KMS-11 (cell line): Measurements from ENCODE around the gene TPX2.

Experiments
- H2AFZ ChIP-seq: fragments of 200-600 bp; sonication (generic); 2 replicates; pipeline ENCODE4 v1.6.1; 2016; ENCODE audit warnings: antibody characterized with exemption, mixed run types, low read depth
- H3K27ac ChIP-seq: fragments of 200-600 bp; sonication (generic); 2 replicates; pipeline ENCODE4 v1.6.1; 2016; ENCODE audit warnings: mild to moderate bottlenecking, mixed run types
- H3K27me3 ChIP-seq: fragments of 200-600 bp; sonication (generic); 2 replicates; pipeline ENCODE4 v1.6.1; 2017; ENCODE audit warnings: mild to moderate bottlenecking, low read depth, mixed run types, moderate library complexity; ENCODE audit not compliant: insufficient read depth
- H3K36me3 ChIP-seq: fragments of 200-600 bp; sonication (generic); 2 replicates; pipeline ENCODE4 v1.6.1; 2017; ENCODE audit warnings: mild to moderate bottlenecking, mixed run types; ENCODE audit not compliant: insufficient read depth
- H3K4me1 ChIP-seq: fragments of 200-600 bp; sonication (generic); 2 replicates; pipeline ENCODE4 v1.6.1; 2016; ENCODE audit warnings: mild to moderate bottlenecking, low read depth, mixed run types; ENCODE audit not compliant: poor library complexity, severe bottlenecking
- H3K4me2 ChIP-seq: fragments of 200-600 bp; sonication (generic); 2 replicates; pipeline ENCODE4 v1.7.0; 2016; ENCODE audit warnings: mild to moderate bottlenecking, mixed run types
- H3K4me3 ChIP-seq: fragments of 200-600 bp; sonication (generic); IDR thresholded peaks from 2 replicates; pipeline ENCODE4 v1.6.1; 2017; ENCODE audit warnings: low read depth, low read length, mixed read lengths; ENCODE audit not compliant: insufficient read depth
- H3K79me2 ChIP-seq: fragments of 200-600 bp; sonication (generic); 2 replicates; pipeline ENCODE4 v1.6.1; 2016; ENCODE audit warnings: low read depth, mixed run types; ENCODE audit not compliant: insufficient read depth
- H3K9ac ChIP-seq: fragments of 200-600 bp; sonication (generic); 2 replicates; pipeline ENCODE4 v1.6.1; 2016; ENCODE audit warnings: mild to moderate bottlenecking, mixed run types
- H4K20me1 ChIP-seq: fragments of 200-600 bp; sonication (generic); 2 replicates; pipeline ENCODE4 v1.6.1; 2016; ENCODE audit warnings: mild to moderate bottlenecking, mixed run types; ENCODE audit not compliant: insufficient read depth
- TF ChIP-seq, protein P1 (sequence below): fragments of 200-600 bp; sonication (generic); conservative IDR thresholded peaks from 2 replicates; pipeline ENCODE4 v1.6.1; 2017; ENCODE audit warnings: low read depth, mild to moderate bottlenecking, antibody characterized with exemption, low read length, moderate library complexity, mixed read lengths

Gene TPX2

DNA sequence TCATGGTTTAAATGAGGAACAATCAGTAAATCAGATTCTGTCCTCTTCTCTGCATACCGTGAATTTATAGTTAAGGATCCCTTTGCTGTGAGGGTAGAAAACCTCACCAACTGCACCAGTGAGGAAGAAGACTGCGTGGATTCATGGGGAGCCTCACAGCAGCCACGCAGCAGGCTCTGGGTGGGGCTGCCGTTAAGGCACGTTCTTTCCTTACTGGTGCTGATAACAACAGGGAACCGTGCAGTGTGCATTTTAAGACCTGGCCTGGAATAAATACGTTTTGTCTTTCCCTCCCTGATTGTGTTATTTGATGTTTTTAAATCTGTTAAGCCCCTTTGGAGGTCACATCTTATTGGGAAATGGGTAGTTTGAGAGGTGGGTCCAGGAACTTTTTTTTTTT, 62.4 kb downstream of the TPX2 start:
- Histone ChIP-seq H4K20me1 (no peaks in the 10 kb centered on the region), H3K9ac (no peak overlapping the region), H2AFZ (no peak overlapping the region), H3K4me1 (peaks cover 13% of the 10 kb centered on the region), H3K79me2 (no peaks in the 10 kb centered on the region), H3K4me3 (no peak overlapping the region), H3K36me3 (peaks cover 8% of the 10 kb centered on the region; the same call in 1 of the 2 replicates), H3K27me3 (no peaks in the 10 kb centered on the region), H3K27ac (no peak overlapping the region), H3K4me2 (no peak overlapping the region)
- TF ChIP-seq, protein P1, sequence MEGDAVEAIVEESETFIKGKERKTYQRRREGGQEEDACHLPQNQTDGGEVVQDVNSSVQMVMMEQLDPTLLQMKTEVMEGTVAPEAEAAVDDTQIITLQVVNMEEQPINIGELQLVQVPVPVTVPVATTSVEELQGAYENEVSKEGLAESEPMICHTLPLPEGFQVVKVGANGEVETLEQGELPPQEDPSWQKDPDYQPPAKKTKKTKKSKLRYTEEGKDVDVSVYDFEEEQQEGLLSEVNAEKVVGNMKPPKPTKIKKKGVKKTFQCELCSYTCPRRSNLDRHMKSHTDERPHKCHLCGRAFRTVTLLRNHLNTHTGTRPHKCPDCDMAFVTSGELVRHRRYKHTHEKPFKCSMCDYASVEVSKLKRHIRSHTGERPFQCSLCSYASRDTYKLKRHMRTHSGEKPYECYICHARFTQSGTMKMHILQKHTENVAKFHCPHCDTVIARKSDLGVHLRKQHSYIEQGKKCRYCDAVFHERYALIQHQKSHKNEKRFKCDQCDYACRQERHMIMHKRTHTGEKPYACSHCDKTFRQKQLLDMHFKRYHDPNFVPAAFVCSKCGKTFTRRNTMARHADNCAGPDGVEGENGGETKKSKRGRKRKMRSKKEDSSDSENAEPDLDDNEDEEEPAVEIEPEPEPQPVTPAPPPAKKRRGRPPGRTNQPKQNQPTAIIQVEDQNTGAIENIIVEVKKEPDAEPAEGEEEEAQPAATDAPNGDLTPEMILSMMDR = no peak

DNA sequence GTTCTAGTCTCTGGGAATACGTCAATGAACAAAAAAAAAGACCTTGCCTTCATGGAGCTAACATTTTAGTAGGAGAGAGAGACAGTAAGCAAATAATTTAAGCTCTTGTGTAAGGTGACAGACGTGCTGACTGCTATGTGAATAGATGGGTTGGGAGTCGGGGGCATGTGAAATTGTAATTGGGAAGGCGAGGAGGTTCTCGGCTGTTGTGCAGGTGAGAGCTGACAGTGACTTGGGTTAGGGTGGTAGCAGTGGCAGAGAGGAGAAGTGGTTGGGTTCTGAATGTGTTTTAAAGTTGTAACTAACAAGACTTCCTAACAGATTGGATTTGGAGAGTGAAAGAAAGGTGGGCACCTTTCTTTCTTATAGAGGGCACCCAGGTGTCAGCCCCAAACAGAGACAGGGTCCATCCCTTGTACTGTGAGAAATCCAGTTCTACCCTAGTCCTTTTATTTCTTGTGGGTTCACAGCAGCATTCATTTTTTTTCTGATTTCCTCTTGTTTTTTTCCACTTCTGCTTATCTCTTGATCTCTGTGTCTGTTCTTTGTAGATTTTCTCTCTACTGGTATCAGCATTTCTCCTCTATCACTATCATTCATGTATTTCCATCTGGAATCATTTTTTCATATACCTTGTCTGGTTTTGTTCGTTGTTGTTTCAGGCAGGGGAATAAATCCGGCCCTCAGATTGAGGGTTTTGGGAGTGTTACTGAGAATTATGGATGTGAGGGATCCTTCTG, 64.6 kb downstream of the TPX2 start:
- no peaks in the 10 kb centered on the region for H3K79me2 ChIP-seq
- H3K4me3 ChIP-seq = no peak overlapping the region
- H3K9ac ChIP-seq = no peak overlapping the region
- no peak overlapping the region for H2AFZ ChIP-seq
- H3K36me3 ChIP-seq = peaks cover 8% of the 10 kb centered on the region; the same call in 1 of the 2 replicates
- H4K20me1 ChIP-seq = no peaks in the 10 kb centered on the region
- no peak overlapping the region for H3K27ac ChIP-seq
- peaks cover 22% of the 10 kb centered on the region for H3K4me1 ChIP-seq
- H3K4me2 ChIP-seq = no peak overlapping the region
- H3K27me3 ChIP-seq = no peaks in the 10 kb centered on the region
- TF ChIP-seq, protein P1 = no peak

DNA sequence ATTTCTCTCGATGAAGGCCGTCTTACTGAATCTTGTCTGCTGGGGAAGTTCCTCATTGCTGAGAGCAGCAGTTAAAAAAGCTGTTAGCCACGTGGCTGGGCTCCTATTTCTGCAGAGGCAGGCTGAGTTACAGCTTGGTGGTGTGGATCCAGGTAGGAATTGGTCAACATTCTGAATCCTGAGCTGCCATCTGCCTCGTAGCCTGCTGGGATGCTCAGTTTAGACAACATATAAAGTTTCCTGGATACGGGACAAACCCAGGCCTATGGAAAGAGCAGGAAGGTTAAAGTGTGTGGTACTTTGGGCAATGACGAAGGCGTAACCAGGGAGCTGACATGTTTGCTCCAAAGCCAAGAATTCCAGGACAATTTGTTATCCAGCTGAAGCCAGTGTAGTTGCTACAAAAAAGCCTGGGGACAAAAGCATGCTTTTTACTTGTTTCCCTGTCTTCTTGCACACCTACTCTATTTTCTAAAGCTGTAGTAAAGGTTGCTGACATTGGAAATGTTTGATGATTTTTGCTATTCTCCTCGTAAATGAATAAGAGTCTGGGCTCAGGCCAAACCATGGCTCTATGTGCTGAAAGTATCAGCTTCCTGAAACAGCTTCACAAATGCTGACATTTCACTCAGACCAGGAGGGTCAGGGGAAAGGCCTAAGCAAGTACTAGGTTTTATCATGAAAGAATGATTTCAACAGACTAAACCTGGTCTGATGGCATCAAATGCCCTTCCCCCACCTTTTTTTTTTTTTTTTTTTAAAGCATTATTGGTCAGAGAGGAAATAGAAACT, 67.7 kb downstream of the TPX2 start:
- H3K4me1 ChIP-seq = peaks cover 22% of the 10 kb centered on the region
- H3K9ac ChIP-seq = no peak overlapping the region
- H3K27me3 ChIP-seq = no peaks in the 10 kb centered on the region
- H4K20me1 ChIP-seq = no peaks in the 10 kb centered on the region
- no peaks in the 10 kb centered on the region; the same call in 1 of the 2 replicates for H3K36me3 ChIP-seq
- no peaks in the 10 kb centered on the region for H3K79me2 ChIP-seq
- H3K27ac ChIP-seq = peak overlapping the region; percentile 8; the same call in 1 of the 2 replicates
- H3K4me3 ChIP-seq = no peak overlapping the region
- peak overlapping the region; percentile 48 for H3K4me2 ChIP-seq
- TF ChIP-seq, protein P1 = no peak
- no peak overlapping the region for H2AFZ ChIP-seq

DNA sequence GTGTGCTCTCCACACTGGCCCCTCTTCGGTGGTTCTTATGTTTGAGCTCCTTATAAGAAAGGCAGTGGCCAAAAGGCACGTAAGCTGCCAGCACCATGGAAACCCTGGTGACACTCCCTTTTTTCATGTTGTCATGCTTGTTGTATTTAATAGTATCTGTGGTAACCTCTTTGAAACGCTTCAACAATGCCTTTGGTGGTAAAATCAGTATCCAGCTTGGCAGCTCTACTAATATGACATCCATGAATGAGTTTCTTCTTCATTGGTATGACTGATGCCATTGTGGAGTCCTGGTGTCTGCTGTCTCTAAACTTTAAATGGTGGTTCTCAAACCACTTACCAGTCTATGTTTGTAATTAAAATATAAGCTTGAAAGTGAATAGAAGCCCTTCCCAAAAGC, 69.4 kb downstream of the TPX2 start:
- Histone ChIP-seq H3K4me3 (no peak overlapping the region), H3K79me2 (no peaks in the 10 kb centered on the region), H3K4me2 (no peak overlapping the region), H2AFZ (no peak overlapping the region), H3K36me3 (no peaks in the 10 kb centered on the region; the same call in 1 of the 2 replicates), H4K20me1 (no peaks in the 10 kb centered on the region), H3K9ac (no peak overlapping the region), H3K4me1 (peaks cover 22% of the 10 kb centered on the region), H3K27ac (no peak overlapping the region), H3K27me3 (no peaks in the 10 kb centered on the region)
- TF ChIP-seq, protein P1 = no peak
